Aorta (tissue), 5 donors: ENCODE data around the gene C4A. TPM values are rescaled to one million over a fixed set of nuclear protein-coding genes. Genes with fewer than 3 reads are reported as not detected.

Experiments
- ATAC-seq: fragments of 200-7000 bp; cut with Tn5 transposase; one replicate; pipeline ENCODE4 v1.9.1; 2022; ENCODE audit warnings: moderate library complexity; ENCODE audit not compliant: low FRiP score
- DNase-seq, 2 donors: peaks; one replicate each; pipeline ENCODE4 v3.0.0-alpha.2; 2020
- H3K27ac ChIP-seq, 2 donors: one replicate each; pipeline ENCODE4 v1.5.1; 2013; ENCODE audit warnings: low read length in 2 of 2, mild to moderate bottlenecking in 2 of 2, moderate library complexity in 2 of 2, control low read depth in 1 of 2, inconsistent platforms in 1 of 2, low read depth in 1 of 2
- H3K27me3 ChIP-seq, 2 donors: one replicate each; pipeline ENCODE4 v1.6.1; 2013; ENCODE audit warnings: control low read depth in 1 of 2, low read length in 1 of 2, mild to moderate bottlenecking in 1 of 2, moderate library complexity in 1 of 2; ENCODE audit not compliant: insufficient read depth in 2 of 2, control insufficient read depth in 1 of 2
- H3K36me3 ChIP-seq, 2 donors: one replicate each; pipeline ENCODE4 v1.6.1; 2013; ENCODE audit warnings: control low read depth in 1 of 2, low read length in 1 of 2, mild to moderate bottlenecking in 1 of 2; ENCODE audit not compliant: insufficient read depth in 2 of 2, control insufficient read depth in 1 of 2
- H3K4me1 ChIP-seq, 2 donors: one replicate each; pipeline ENCODE4 v1.6.1; 2013; ENCODE audit warnings: low read length in 2 of 2, control low read depth in 1 of 2, mild to moderate bottlenecking in 1 of 2, moderate library complexity in 1 of 2; ENCODE audit not compliant: insufficient read depth in 2 of 2, control insufficient read depth in 1 of 2
- H3K4me3 ChIP-seq, 2 donors: one replicate each; pipeline ENCODE4 v1.5.1; 2013; ENCODE audit warnings: low read length in 2 of 2, control low read depth in 1 of 2, mild to moderate bottlenecking in 1 of 2
- H3K9me3 ChIP-seq: one replicate; pipeline ENCODE4 v1.6.1; 2013; ENCODE audit warnings: mild to moderate bottlenecking, low read length; ENCODE audit not compliant: control insufficient read depth
- WGBS, 2 donors: extraction: QIAGEN DNeasy Blood & Tissue Kit; methylation state at CpG; one replicate each; pipeline ENCODE4 v1.1.7; 2013; 5-methylcytosine and 5-hydroxymethylcytosine counted together
- intact Hi-C, 2 donors: fragments of 100-400 bp; cut with DNase I; formaldehyde crosslinking; loops; one replicate each; pipeline versions ENCODE4 v1.14.2 to v1.15.0; 2022
- polyA plus RNA-seq, 2 donors: library from polyadenylated mRNA; stranded (reverse); fragments of 200-250 nt; gene quantifications; one replicate each; pipeline ENCODE4 v1.2.3, GENCODE V29; 2013
- total RNA-seq, 2 donors: library from RNA; stranded (reverse); fragmentation: NEBNext Ultra II Directional; extraction: Animal tissue kit (Norgen Biotek cat#: 25700); gene quantifications; one replicate each; pipeline ENCODE4 v1.2.1, GENCODE V29; 2021
- donor health status: healthy with polysubstance abuse.
- donor health status: Bipolar disorder and iron deficiency.
- donor health status: DM: no; HTN: no; CAD: no.
- donor health status: DM: no; HTN: no; CAD: no.
- donor health status: DM: yes; HTN: yes; CAD: no.

The C4A gene
- total and polyA plus RNA-seq, 4 donors = 7.4 to 258 (median 94.8) TPM

GRCh38 chr6:31965700-31966099 is 16.2 kb upstream of the C4A start:
- no peaks in the 10 kb centered on the region for H3K4me1 ChIP-seq
- peaks cover 0 to 22% of the 10 kb centered on the region in 2 donors for H3K36me3 ChIP-seq
- ATAC-seq = no peak
- intact Hi-C loops = no loop called here
- no peak overlapping the region for H3K4me3 ChIP-seq
- H3K27me3 ChIP-seq = no peaks in the 10 kb centered on the region
- H3K27ac ChIP-seq = no peak overlapping the region
- no peaks in the 10 kb centered on the region for H3K9me3 ChIP-seq
- peak; percentile 34 to 64 for DNase-seq
- 81 to 85% methylated on average over 13 of the region's 13 CpGs for WGBS, 2 donors

- no peak overlapping the region for H3K27ac ChIP-seq
- intact Hi-C loops = no loop called here
- WGBS, 2 donors = 86 to 87% methylated on average over 7 of the region's 7 CpGs
- H3K9me3 ChIP-seq = no peaks in the 10 kb centered on the region
- ATAC-seq (no peak), DNase-seq (peak; percentile 43)
- no peaks in the 10 kb centered on the region for H3K4me1 ChIP-seq
- H3K27me3 ChIP-seq = no peaks in the 10 kb centered on the region
- H3K4me3 ChIP-seq = no peak overlapping the region
- H3K36me3 ChIP-seq = peaks cover 0 to 20% of the 10 kb centered on the region in 2 donors
Measured at GRCh38 chr6:31966506-31966905, 15.4 kb upstream of the C4A start.

GRCh38 chr6:31966997-31967925 is 14.6 kb upstream of the C4A start:
- no peak overlapping the region for H3K27ac ChIP-seq
- no peaks in the 10 kb centered on the region for H3K4me1 ChIP-seq
- H3K4me3 ChIP-seq = no peak overlapping the region
- ATAC-seq (no peak), DNase-seq (peak; percentile 29 to 32)
- 78 to 82% methylated on average over 10 of the region's 10 CpGs for WGBS, 2 donors
- no peaks in the 10 kb centered on the region for H3K27me3 ChIP-seq
- no peaks in the 10 kb centered on the region for H3K9me3 ChIP-seq
- peaks cover 0 to 20% of the 10 kb centered on the region in 2 donors for H3K36me3 ChIP-seq
- intact Hi-C loops = no loop called here

GRCh38 chr6:31967926-31968320 is 13.9 kb upstream of the C4A start:
- Histone ChIP-seq H3K27ac (no peak overlapping the region), H3K9me3 (no peaks in the 10 kb centered on the region), H3K4me3 (no peak overlapping the region), H3K27me3 (no peaks in the 10 kb centered on the region), H3K4me1 (no peaks in the 10 kb centered on the region), H3K36me3 (peaks cover 0 to 20% of the 10 kb centered on the region in 2 donors)
- WGBS, 2 donors = 69 to 73% methylated on average over 3 of the region's 3 CpGs
- intact Hi-C loops = no loop called here
- peak in 1 of 2 donors; percentile 24 for DNase-seq
- no peak for ATAC-seq

DNA sequence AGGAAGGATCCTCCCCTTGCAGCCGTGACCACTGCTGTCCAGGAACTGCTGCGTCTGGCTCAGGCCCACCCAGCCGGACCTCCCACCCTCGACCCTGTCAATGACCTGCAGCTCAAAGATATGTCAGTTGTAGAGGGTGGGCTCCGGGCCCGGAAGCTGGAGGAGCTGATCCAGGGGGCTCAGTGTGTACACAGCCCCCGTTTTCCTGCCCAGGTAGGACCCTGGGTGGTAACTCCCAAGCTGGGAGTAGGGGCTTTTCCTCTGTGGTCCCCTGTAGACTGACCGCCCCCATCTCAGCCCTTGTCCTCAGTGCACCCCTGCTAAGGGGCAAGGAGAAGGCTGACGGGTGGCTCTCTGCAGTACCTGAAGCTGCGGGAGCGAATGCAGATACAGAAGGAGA is 13.5 kb upstream of the C4A start:
- DNase-seq (peak; percentile 35 to 74), ATAC-seq (no peak)
- Histone ChIP-seq H3K9me3 (no peaks in the 10 kb centered on the region), H3K4me3 (no peak overlapping the region), H3K27ac (no peak overlapping the region), H3K27me3 (no peaks in the 10 kb centered on the region), H3K36me3 (peaks cover 0 to 20% of the 10 kb centered on the region in 2 donors), H3K4me1 (no peaks in the 10 kb centered on the region)
- 77 to 78% methylated on average over 11 of the region's 11 CpGs for WGBS, 2 donors
- intact Hi-C loops = no loop called here

GRCh38 chr6:31968791-31969711 is 12.8 kb upstream of the C4A start:
- peak; percentile 44 to 59 for DNase-seq

DNA sequence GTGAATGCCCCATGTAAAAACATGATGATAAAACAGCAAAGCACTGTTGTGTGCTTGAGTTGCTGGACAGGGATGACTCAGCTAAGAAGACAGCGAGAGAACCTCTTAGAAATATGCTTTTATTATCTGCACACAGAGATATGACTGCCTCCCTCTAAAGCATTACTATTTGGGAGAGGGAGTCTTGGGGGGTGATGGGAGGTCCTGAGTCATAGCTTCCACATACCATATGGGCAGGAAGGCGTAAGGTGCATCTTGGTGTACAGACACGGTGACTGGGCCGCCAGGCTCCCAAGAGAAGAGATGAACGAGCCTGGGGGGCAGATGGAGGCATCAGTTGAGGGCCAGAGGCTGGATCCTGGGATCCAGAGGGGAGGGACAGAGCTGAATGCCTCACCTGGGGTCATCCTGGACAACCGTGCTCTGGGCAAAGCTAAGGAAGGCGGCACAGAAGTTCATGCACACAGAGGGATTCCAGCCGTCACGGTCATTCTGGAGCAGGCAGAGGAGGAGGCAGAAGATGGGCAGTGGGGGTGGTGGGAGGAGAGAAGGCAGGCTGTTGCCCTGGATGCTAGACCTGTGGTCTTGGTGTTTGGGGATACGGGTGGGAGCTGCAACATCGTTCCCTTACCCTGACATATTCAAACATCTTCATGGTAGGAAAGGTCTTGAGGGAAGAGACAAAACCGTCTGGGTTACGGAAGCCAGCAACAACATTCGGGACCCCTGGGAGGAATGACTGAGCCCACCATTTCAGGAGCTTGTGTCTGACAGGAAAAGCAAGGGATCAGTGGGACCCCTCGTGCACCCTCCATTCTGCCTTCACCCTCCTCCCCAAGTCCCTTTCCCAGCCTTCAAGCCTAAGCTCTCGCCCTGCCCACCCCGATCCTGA is 11.9 kb upstream of the C4A start:
- no peaks in the 10 kb centered on the region for H3K27me3 ChIP-seq
- H3K27ac ChIP-seq = peak overlapping the region in 1 of 2 donors; percentile 11
- no peaks in the 10 kb centered on the region for H3K9me3 ChIP-seq
- peaks cover 0 to 15% of the 10 kb centered on the region in 2 donors for H3K36me3 ChIP-seq
- no peak overlapping the region for H3K4me3 ChIP-seq
- intact Hi-C loops = loop anchor here in 1 of 2 donors (10.0 kb wide), 1 partner anchor 205 kb away; the partner anchor contains the start of genes AGPAT1 and RNF5
- DNase-seq (peak; percentile 35 to 65), ATAC-seq (no peak)
- WGBS, 2 donors = 59 to 67% methylated on average over 17 of the region's 17 CpGs
- H3K4me1 ChIP-seq = no peaks in the 10 kb centered on the region

More at GRCh38 chr6:31968791-31969711, 12.8 kb upstream of the C4A start:
- H3K4me1 ChIP-seq = no peaks in the 10 kb centered on the region
- intact Hi-C loops = no loop called here
- ATAC-seq = no peak
- peaks cover 0 to 17% of the 10 kb centered on the region in 2 donors for H3K36me3 ChIP-seq
- no peaks in the 10 kb centered on the region for H3K27me3 ChIP-seq
- no peak overlapping the region for H3K27ac ChIP-seq
- no peak overlapping the region for H3K4me3 ChIP-seq
- no peaks in the 10 kb centered on the region for H3K9me3 ChIP-seq
- WGBS, 2 donors = 78 to 84% methylated on average over 23 of the region's 23 CpGs
